Calu3 (cell line): ENCODE measurements around the gene POLR2H. TPM values are rescaled to one million over a fixed set of nuclear protein-coding genes. Genes with fewer than 3 reads are reported as not detected.

Experiments
- BruUV-seq: library from RNA; stranded (reverse); fragments of 400-500 nt; replicated peaks from 2 replicates; lab custom pipeline; 2021; lab: Mats Ljungman, UMichigan
- CTCF ChIA-PET: fragments of 300-600 bp; sonication (Branson Sonifier 250); formaldehyde crosslinking; loops from one replicate; lab custom pipeline; 2022; ENCODE audit warnings: antibody characterized with exemption; lab: Charles Lee
- DNase-seq: peaks from one replicate; pipeline ENCODE4 v3.0.0; 2022
- H3K27ac Mint-ChIP-seq: one replicate; pipeline ENCODE4 v1.8.0; 2022; ENCODE audit warnings: mixed read lengths; ENCODE audit not compliant: unreplicated experiment
- H3K27me3 Mint-ChIP-seq: one replicate; pipeline ENCODE4 v1.8.0; 2022; ENCODE audit warnings: mixed read lengths; ENCODE audit not compliant: unreplicated experiment
- H3K36me3 Mint-ChIP-seq: one replicate; pipeline ENCODE4 v1.8.0; 2022; ENCODE audit warnings: mild to moderate bottlenecking, moderate library complexity, mixed read lengths; ENCODE audit not compliant: insufficient read depth, unreplicated experiment
- H3K4me1 Mint-ChIP-seq: one replicate; pipeline ENCODE4 v1.8.0; 2022; ENCODE audit warnings: mild to moderate bottlenecking, low read depth, mixed read lengths; ENCODE audit not compliant: unreplicated experiment
- H3K4me3 Mint-ChIP-seq: one replicate; pipeline ENCODE4 v1.8.0; 2022; ENCODE audit warnings: mild to moderate bottlenecking, low read depth, moderate library complexity, mixed read lengths; ENCODE audit not compliant: unreplicated experiment
- H3K9me3 Mint-ChIP-seq: one replicate; pipeline ENCODE4 v1.8.0; 2022; ENCODE audit warnings: low read depth, mixed read lengths; ENCODE audit not compliant: unreplicated experiment
- intact Hi-C: fragments of 100-400 bp; cut with micrococcal nuclease; formaldehyde crosslinking; loops from one replicate; pipeline ENCODE4 v1.10.0; 2022; ENCODE audit not compliant: unreplicated experiment
- total RNA-seq: library from RNA; stranded (reverse); gene quantifications from 2 replicates; pipeline ENCODE4 v1.2.3, GENCODE V29; 2022
- TF ChIP-seq, protein P1 (sequence below): fragments of 200-600 bp; IDR thresholded peaks from one replicate; pipeline ENCODE4 v1.8.0; 2022; ENCODE audit warnings: antibody characterized with exemption; ENCODE audit not compliant: unreplicated experiment

The POLR2H gene
- total RNA-seq, 1 experiment from 2014 or later, result 128 TPM

DNA sequence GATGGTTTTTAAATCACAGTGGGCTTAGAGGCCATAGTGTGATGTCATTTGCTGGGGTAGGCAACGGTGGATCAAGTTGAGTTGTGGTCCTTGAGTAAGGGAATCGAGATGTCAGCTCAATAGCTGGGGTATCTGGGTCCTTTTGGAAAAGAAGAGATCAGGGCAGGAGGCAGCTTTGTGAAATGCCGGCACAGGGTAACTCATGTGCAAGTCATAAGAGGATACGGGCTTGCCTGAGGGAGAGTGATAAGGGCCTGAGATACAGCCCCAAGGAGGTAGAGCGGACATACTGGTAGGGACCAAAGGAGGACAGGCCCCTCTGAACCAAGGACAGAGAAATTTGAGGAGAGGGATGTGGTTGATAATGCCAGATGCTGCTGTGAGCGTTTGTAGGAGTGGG lies 28.3 kb upstream of the POLR2H start:
- Mint-ChIP-seq H3K36me3 (peaks cover 98% of the 10 kb centered on the region), H3K4me3 (peak overlapping the region; percentile 3), H3K4me1 (peaks cover 62% of the 10 kb centered on the region), H3K9me3 (no peaks in the 10 kb centered on the region), H3K27ac (peak overlapping the region; percentile 43), H3K27me3 (no peaks in the 10 kb centered on the region)
- DNase-seq, result no peak
- TF ChIP-seq, protein P1, sequence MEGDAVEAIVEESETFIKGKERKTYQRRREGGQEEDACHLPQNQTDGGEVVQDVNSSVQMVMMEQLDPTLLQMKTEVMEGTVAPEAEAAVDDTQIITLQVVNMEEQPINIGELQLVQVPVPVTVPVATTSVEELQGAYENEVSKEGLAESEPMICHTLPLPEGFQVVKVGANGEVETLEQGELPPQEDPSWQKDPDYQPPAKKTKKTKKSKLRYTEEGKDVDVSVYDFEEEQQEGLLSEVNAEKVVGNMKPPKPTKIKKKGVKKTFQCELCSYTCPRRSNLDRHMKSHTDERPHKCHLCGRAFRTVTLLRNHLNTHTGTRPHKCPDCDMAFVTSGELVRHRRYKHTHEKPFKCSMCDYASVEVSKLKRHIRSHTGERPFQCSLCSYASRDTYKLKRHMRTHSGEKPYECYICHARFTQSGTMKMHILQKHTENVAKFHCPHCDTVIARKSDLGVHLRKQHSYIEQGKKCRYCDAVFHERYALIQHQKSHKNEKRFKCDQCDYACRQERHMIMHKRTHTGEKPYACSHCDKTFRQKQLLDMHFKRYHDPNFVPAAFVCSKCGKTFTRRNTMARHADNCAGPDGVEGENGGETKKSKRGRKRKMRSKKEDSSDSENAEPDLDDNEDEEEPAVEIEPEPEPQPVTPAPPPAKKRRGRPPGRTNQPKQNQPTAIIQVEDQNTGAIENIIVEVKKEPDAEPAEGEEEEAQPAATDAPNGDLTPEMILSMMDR, result no peak
- CTCF ChIA-PET, result no interaction called here
- BruUV-seq, result no TSS peak
- intact Hi-C loops, result no loop called here

DNA sequence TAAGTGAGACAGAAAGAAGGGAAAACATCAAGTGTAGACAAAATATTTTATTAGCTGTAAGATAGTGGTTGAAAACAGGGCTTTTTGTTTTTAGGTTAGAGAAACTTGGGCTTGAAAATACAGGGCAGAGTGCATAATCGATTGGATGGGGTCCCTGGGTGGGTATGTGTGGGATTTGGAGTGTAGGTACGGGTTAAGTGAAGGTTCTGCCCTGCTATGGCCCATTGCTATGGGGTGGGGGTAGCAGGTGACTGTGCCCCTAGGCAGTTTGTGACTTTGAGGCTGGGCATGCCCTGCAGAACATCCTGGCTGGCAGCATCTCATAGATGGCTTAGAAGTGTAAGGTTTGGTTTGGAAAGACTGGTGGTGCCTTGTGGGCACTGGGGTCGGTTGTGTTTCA lies 27.8 kb upstream of the POLR2H start:
- intact Hi-C loops, result no loop called here
- DNase-seq, result no peak
- no peaks in the 10 kb centered on the region for H3K9me3 Mint-ChIP-seq
- BruUV-seq, result no TSS peak
- TF ChIP-seq, protein P1, result no peak
- peaks cover 61% of the 10 kb centered on the region for H3K4me1 Mint-ChIP-seq
- peaks cover 98% of the 10 kb centered on the region for H3K36me3 Mint-ChIP-seq
- no peaks in the 10 kb centered on the region for H3K27me3 Mint-ChIP-seq
- CTCF ChIA-PET, result no interaction called here
- H3K27ac Mint-ChIP-seq, result peak overlapping the region; percentile 43
- H3K4me3 Mint-ChIP-seq, result peak overlapping the region; percentile 8

DNA sequence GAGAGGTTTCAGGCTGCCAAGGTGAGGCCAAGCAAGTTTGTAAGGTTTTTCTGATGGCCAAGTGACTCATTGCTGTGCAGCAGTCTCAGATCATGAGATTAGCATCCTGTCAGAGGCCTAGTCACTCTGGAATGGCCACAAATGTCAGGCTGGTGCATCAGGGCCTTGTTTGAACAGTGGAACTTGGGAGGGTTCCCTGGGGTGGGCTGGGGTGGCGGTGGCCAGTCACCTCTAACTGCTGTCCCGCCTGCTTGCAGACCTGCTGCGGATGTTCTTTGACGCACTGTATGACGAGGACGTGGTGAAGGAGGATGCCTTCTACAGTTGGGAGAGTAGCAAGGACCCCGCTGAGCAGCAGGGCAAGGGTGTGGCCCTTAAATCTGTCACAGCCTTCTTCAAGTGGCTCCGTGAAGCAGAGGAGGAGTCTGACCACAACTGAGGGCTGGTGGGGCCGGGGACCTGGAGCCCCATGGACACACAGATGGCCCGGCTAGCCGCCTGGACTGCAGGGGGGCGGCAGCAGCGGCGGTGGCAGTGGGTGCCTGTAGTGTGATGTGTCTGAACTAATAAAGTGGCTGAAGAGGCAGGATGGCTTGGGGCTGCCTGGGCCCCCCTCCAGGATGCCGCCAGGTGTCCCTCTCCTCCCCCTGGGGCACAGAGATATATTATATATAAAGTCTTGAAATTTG lies 26.9 kb upstream of the POLR2H start:
- Mint-ChIP-seq H3K36me3 (peaks cover 90% of the 10 kb centered on the region), H3K9me3 (no peaks in the 10 kb centered on the region), H3K4me1 (peaks cover 52% of the 10 kb centered on the region), H3K27me3 (no peaks in the 10 kb centered on the region), H3K27ac (peak overlapping the region; percentile 43), H3K4me3 (peak overlapping the region; percentile 8)
- intact Hi-C loops, result no loop called here
- no TSS peak for BruUV-seq
- TF ChIP-seq, protein P1, result no peak
- CTCF ChIA-PET, result interaction anchor here (0.9 kb wide), 1 partner anchor 29 kb away, joined by 3 read pairs; no protein-coding TSS in a partner anchor
- peak; percentile 53 for DNase-seq

DNA sequence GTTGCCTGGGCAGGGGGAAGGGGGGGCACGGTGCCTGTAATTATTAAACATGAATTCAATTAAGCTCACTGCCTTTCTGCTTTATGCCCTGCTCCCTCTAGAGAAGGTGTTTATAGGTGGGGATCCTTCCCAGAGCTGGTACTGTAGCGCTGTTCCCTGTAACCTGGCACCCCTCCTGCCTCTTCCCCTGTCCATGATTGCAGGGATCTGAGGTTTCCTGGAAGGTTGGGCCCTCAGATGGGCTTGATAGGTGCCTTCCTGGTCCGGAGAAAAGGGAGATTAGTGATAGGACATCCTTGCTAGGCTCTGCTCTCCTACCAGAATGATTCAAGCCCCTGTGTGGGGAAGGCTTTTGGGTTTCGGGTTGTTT lies 26.2 kb upstream of the POLR2H start:
- no peaks in the 10 kb centered on the region for H3K9me3 Mint-ChIP-seq
- H3K4me3 Mint-ChIP-seq, result peak overlapping the region; percentile 86
- DNase-seq, result no peak
- H3K27ac Mint-ChIP-seq, result peak overlapping the region; percentile 43
- peaks cover 48% of the 10 kb centered on the region for H3K4me1 Mint-ChIP-seq
- CTCF ChIA-PET, result interaction anchor here (0.6 to 0.9 kb wide), 2 partner anchors 10 to 30 kb away, joined by 3 read pairs; no protein-coding TSS in a partner anchor
- H3K27me3 Mint-ChIP-seq, result no peaks in the 10 kb centered on the region
- intact Hi-C loops, result no loop called here
- no TSS peak for BruUV-seq
- peaks cover 83% of the 10 kb centered on the region for H3K36me3 Mint-ChIP-seq
- TF ChIP-seq, protein P1, result no peak
